ENCODE data around the gene KCNIP4. TPM values are rescaled to one million over a fixed set of nuclear protein-coding genes. Genes with fewer than 3 reads are reported as not detected.

Gene KCNIP4
- total RNA-seq, 4 donors from 2014 or later: not detected

- H3K27ac ChIP-seq: no peak overlapping the region
- H3K4me3 ChIP-seq: no peak overlapping the region
- DNase-seq (ENCODE audit: low spot score in 2 of 2): no peak
- no peaks in the 10 kb centered on the region for H3K36me3 ChIP-seq
- TF ChIP-seq EP300 (IDR thresholded peaks at IDR 0.05) (no peak), CTCF (IDR thresholded peaks at IDR 0.05) (no peak), POLR2A (IDR thresholded peaks at IDR 0.05) (no peak)
- H3K27me3 ChIP-seq: no peaks in the 10 kb centered on the region
- no peaks in the 10 kb centered on the region for H3K9me3 ChIP-seq
- no peaks in the 10 kb centered on the region for H3K4me1 ChIP-seq
- WGBS, 2 donors: 81 to 84% methylated on average over 1 of the region's 1 CpG
Observed at GRCh38 chr4:21097865-21098264, 850.7 kb downstream of the KCNIP4 start.

GRCh38 chr4:21097026-21097425 lies 851.5 kb downstream of the KCNIP4 start:
- no peak overlapping the region for H3K4me3 ChIP-seq
- no peaks in the 10 kb centered on the region for H3K36me3 ChIP-seq
- WGBS, 2 donors: 0 to 25% methylated on average over 1 of the region's 1 CpG
- TF ChIP-seq POLR2A (IDR thresholded peaks at IDR 0.05) (no peak), EP300 (IDR thresholded peaks at IDR 0.05) (no peak), CTCF (IDR thresholded peaks at IDR 0.05) (no peak)
- no peaks in the 10 kb centered on the region for H3K4me1 ChIP-seq
- no peak overlapping the region for H3K27ac ChIP-seq
- no peaks in the 10 kb centered on the region for H3K9me3 ChIP-seq
- no peaks in the 10 kb centered on the region for H3K27me3 ChIP-seq
- no peak for DNase-seq (ENCODE audit: low spot score in 2 of 2)

- no peaks in the 10 kb centered on the region for H3K36me3 ChIP-seq
- H3K4me1 ChIP-seq: no peaks in the 10 kb centered on the region
- H3K27me3 ChIP-seq: no peaks in the 10 kb centered on the region
- DNase-seq (ENCODE audit: low spot score in 2 of 2): no peak
- TF ChIP-seq EP300 (IDR thresholded peaks at IDR 0.05) (no peak), CTCF (IDR thresholded peaks at IDR 0.05) (no peak), POLR2A (IDR thresholded peaks at IDR 0.05) (no peak)
- no peak overlapping the region for H3K27ac ChIP-seq
- no peaks in the 10 kb centered on the region for H3K9me3 ChIP-seq
- WGBS, 2 donors: 60 to 84% methylated on average over 1 of the region's 1 CpG
- no peak overlapping the region for H3K4me3 ChIP-seq
Observed at GRCh38 chr4:21092531-21092930, 856.0 kb downstream of the KCNIP4 start.

- Histone ChIP-seq H3K27ac (no peak overlapping the region), H3K4me3 (no peak overlapping the region), H3K36me3 (no peaks in the 10 kb centered on the region), H3K27me3 (no peaks in the 10 kb centered on the region), H3K4me1 (no peaks in the 10 kb centered on the region), H3K9me3 (no peaks in the 10 kb centered on the region)
- no peak for TF ChIP-seq POLR2A (IDR thresholded peaks at IDR 0.05)
- no peak for TF ChIP-seq CTCF (IDR thresholded peaks at IDR 0.05)
- no peak for TF ChIP-seq EP300 (IDR thresholded peaks at IDR 0.05)
- 80 to 83% methylated on average over 4 of the region's 4 CpGs for WGBS, 2 donors
- no peak for DNase-seq (ENCODE audit: low spot score in 2 of 2)
Observed at GRCh38 chr4:21090094-21090666, 858.4 kb downstream of the KCNIP4 start.

- Histone ChIP-seq H3K27me3 (no peaks in the 10 kb centered on the region), H3K4me1 (no peaks in the 10 kb centered on the region), H3K36me3 (no peaks in the 10 kb centered on the region), H3K27ac (no peak overlapping the region), H3K9me3 (no peaks in the 10 kb centered on the region), H3K4me3 (no peak overlapping the region)
- TF ChIP-seq CTCF (IDR thresholded peaks at IDR 0.05) (no peak), POLR2A (IDR thresholded peaks at IDR 0.05) (no peak), EP300 (IDR thresholded peaks at IDR 0.05) (no peak)
- no peak for DNase-seq (ENCODE audit: low spot score in 2 of 2)
Observed at GRCh38 chr4:21083413-21083812, 865.2 kb downstream of the KCNIP4 start.

Measured in tibial nerve (tissue), 4 donors.